Stimulated activated CD4-positive, alpha-beta T cell treated with anti-CD3 and anti-CD28 coated beads, Interleukin-4, amount 100 ng/mL, for 1 hour (primary cell): ENCODE measurements around the gene VCX2.
"Not testable (repeated sequence)": the region's sequence is repeated elsewhere in the genome, so short reads cannot be mapped to it uniquely, and the experiment has no call there.

Source experiments
- DNase-seq: peaks from one replicate; pipeline ENCODE4 v3.0.0-alpha.2; 2020

Gene VCX2

DNA sequence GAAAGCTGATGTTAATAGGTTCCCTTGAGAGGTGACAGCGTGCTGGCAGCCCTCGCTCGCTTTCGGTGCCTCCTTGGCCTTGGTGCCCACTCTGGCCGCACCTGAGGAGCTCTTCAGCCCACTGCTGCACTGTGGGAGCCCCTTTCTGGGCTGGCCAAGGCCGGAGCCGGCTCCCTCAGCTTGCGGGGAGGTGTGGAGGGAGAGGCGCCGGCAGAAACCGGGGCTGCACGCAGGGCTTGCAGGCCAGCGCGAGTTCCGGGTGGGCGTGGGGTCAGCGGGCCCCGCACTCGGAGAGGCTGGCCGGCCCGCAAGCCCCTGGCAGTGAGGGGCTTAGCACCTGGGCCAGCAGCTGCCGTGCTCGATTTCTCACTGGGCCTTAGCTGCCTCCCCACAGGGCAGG lies 49.7 kb downstream of the VCX2 start:
- not testable (repeated sequence) for DNase-seq
